Ectodermal cell (in vitro differentiated cells): Measurements from ENCODE around the gene PDGFC.
"Not testable (repeated sequence)": the region's sequence is repeated elsewhere in the genome, so short reads cannot be mapped to it uniquely, and the experiment has no call there.

Experiments used
- H3K27ac ChIP-seq: 2 replicates; pipeline ENCODE4 v1.7.0; 2013; ENCODE audit warnings: mild to moderate bottlenecking, low read depth, low read length; ENCODE audit not compliant: insufficient read depth, poor library complexity, severe bottlenecking
- H3K27me3 ChIP-seq: 2 replicates; pipeline ENCODE4 v1.7.0; 2013; ENCODE audit warnings: mild to moderate bottlenecking, low read length; ENCODE audit not compliant: insufficient read depth, control insufficient read depth, poor library complexity, severe bottlenecking
- H3K36me3 ChIP-seq: one replicate; pipeline ENCODE4 v1.7.0; 2013; ENCODE audit warnings: low read length; ENCODE audit not compliant: control insufficient read depth, insufficient read depth
- H3K4me1 ChIP-seq: one replicate; pipeline ENCODE4 v1.7.0; 2013; ENCODE audit warnings: low read length; ENCODE audit not compliant: control insufficient read depth, insufficient read depth
- H3K4me3 ChIP-seq: 2 replicates; pipeline ENCODE4 v1.7.0; 2013; ENCODE audit warnings: low read depth, low read length, control low read depth; ENCODE audit not compliant: insufficient read depth
- H3K9me3 ChIP-seq: 2 replicates; pipeline ENCODE4 v1.7.0; 2013; ENCODE audit warnings: mild to moderate bottlenecking, low read length, moderate library complexity; ENCODE audit not compliant: control insufficient read depth
- WGBS, 2 experiments: methylation state at CpG; one replicate each; pipeline ENCODE4 v1.1.7; 2013; ENCODE audit warnings: missing lambda C conversion rate in 2 of 2; 5-methylcytosine and 5-hydroxymethylcytosine counted together

Gene PDGFC

DNA sequence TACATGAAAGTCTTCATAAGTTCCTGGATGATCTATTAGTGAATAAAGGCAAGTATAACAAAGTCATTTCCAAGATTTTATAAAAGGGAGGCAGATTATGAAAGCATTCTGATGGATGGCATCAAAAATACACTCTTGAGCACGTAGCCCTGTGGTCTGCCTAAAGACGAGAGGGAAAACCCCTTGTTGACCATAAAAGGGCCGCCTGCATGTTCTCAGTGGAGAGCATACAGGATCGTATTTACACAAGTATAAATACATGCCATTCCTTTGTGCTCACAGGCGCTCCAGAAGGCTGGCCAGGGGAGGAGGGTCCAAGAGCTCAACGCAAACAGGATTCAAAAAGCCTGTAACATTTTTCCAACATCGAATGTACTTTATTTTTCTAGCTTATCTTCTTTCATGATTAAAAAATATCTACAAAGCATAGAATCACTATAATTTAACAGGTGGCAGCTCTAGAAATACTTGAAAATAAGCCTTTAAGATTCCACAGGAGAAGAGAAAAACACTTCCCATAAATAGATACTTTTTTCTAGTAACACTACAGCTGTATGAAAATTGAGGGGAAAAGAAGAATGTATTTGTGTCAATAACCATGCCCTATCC lies 29.6 kb downstream of the PDGFC start:
- H3K4me1 ChIP-seq: no peaks in the 10 kb centered on the region
- 4 to 13% methylated on average over 6 to 7 of the region's 7 CpGs for WGBS, 2 experiments
- H3K27ac ChIP-seq: peak overlapping the region; percentile 8
- no peaks in the 10 kb centered on the region for H3K36me3 ChIP-seq
- H3K4me3 ChIP-seq: no peak overlapping the region
- no peaks in the 10 kb centered on the region for H3K9me3 ChIP-seq
- no peaks in the 10 kb centered on the region for H3K27me3 ChIP-seq

DNA sequence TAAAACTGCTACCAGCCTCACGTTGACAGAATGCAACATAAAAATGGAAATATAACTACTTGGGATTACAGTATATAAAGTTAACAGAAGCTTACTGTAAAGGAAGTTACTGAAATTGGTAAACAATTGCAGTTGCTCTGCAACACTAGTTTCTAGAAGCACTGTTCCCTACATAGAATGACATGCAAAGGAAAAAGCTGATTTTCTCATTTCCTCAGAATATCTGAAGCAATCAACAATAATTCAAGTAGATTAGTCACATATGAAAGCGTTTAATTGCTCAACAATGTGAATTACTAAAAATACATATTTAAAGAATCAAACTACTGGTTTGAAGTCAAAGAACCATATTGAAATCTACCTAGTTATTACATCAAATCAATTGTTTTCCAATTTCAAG lies 31.8 kb downstream of the PDGFC start:
- Histone ChIP-seq H3K9me3 (no peaks in the 10 kb centered on the region), H3K27me3 (no peaks in the 10 kb centered on the region), H3K4me3 (no peak overlapping the region), H3K4me1 (no peaks in the 10 kb centered on the region), H3K36me3 (no peaks in the 10 kb centered on the region), H3K27ac (no peak overlapping the region)
- WGBS, 2 experiments: 93% methylated on average over 2 of the region's 2 CpGs; no CpG with 5 or more reads in 1 of the 2 experiments

- no peak overlapping the region for H3K4me3 ChIP-seq
- H3K9me3 ChIP-seq: no peaks in the 10 kb centered on the region
- H3K36me3 ChIP-seq: no peaks in the 10 kb centered on the region
- no peak overlapping the region for H3K27ac ChIP-seq
- H3K27me3 ChIP-seq: no peaks in the 10 kb centered on the region
- H3K4me1 ChIP-seq: no peaks in the 10 kb centered on the region
- 75 to 89% methylated on average over 1 of the region's 3 CpGs for WGBS, 2 experiments
Measured at GRCh38 chr4:156939139-156939538, 32.5 kb downstream of the PDGFC start.

GRCh38 chr4:156934259-156934635 lies 37.4 kb downstream of the PDGFC start:
- Histone ChIP-seq H3K36me3 (no peaks in the 10 kb centered on the region), H3K4me1 (no peaks in the 10 kb centered on the region), H3K4me3 (no peak overlapping the region), H3K27ac (no peak overlapping the region), H3K9me3 (no peaks in the 10 kb centered on the region), H3K27me3 (no peaks in the 10 kb centered on the region)
- WGBS, 2 experiments: no CpG with 5 or more reads among the region's 2 CpGs

DNA sequence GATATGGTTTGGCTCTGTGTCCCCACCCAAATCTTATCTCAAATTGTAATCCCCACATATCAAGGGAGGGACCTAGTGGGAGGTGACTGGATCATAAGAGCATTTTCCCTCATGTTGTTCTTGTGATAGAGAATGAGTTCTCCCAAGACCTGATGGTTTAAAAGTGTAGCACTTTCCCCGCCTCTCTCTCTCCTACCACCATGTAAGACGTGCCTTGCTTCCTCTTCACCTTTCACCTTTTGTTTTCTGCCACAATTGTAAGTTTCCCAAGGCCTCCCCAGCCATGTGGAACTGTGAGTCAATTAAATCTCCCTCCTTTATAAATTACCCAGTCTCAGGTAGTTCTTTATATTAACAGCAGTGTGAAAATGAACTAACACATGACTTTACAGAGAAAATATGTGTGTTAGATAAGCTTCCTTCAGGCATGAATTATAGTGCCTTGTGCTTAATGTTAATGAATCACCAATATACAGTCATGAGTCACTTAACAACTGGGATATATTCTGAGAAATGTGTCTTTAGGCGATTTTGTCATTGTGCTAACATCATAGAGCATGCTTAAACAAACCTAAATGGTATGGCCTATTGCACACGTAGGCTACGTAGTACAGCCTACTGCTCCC lies 37.9 kb downstream of the PDGFC start:
- H3K4me3 ChIP-seq: no peak overlapping the region
- WGBS, 2 experiments: 93 to 96% methylated on average over 4 to 5 of the region's 5 CpGs
- H3K27ac ChIP-seq: no peak overlapping the region
- H3K36me3 ChIP-seq: no peaks in the 10 kb centered on the region
- H3K27me3 ChIP-seq: no peaks in the 10 kb centered on the region
- no peaks in the 10 kb centered on the region for H3K4me1 ChIP-seq
- no peaks in the 10 kb centered on the region for H3K9me3 ChIP-seq

- H3K27me3 ChIP-seq: not testable (repeated sequence)
Measured at GRCh38 chr4:156932360-156932759, 39.2 kb downstream of the PDGFC start.

DNA sequence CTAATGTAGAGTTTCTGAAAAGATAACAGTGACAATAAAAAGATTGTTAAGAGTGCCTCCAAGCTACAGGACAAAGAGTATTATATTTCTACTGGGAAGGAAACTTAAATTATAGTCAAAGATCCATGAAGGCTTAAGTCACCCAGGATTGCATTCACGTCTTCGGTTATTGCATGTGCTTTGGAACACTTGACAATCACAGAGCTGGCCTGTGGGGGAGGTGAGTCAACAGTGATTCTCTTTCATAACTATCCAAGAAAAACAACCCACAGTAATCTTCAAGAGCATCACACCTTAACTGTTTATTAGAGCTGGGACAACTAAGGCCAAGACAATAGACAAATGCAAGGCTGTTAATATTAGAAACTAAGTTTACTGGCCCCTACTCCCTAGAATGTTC lies 40.3 kb downstream of the PDGFC start:
- no peaks in the 10 kb centered on the region for H3K36me3 ChIP-seq
- WGBS, 2 experiments: 93 to 100% methylated on average over 2 of the region's 2 CpGs
- H3K9me3 ChIP-seq: no peaks in the 10 kb centered on the region
- no peaks in the 10 kb centered on the region for H3K4me1 ChIP-seq
- H3K27me3 ChIP-seq: no peaks in the 10 kb centered on the region
- H3K27ac ChIP-seq: no peak overlapping the region
- no peak overlapping the region for H3K4me3 ChIP-seq

More at GRCh38 chr4:156932360-156932759, 39.2 kb downstream of the PDGFC start:
- H3K4me1 ChIP-seq, H3K27ac ChIP-seq, H3K4me3 ChIP-seq, H3K36me3 ChIP-seq, H3K9me3 ChIP-seq: not testable (repeated sequence)
- whole genome bisulfite sequencing, 2 experiments: no CpG with 5 or more reads among the region's 2 CpGs

GRCh38 chr4:156929386-156930105 lies 42.1 kb downstream of the PDGFC start:
- 96% methylated on average over 3 of the region's 3 CpGs for WGBS, 2 experiments

GRCh38 chr4:156924774-156925315 lies 46.8 kb downstream of the PDGFC start:
- Histone ChIP-seq H3K9me3 (no peaks in the 10 kb centered on the region), H3K4me1 (no peaks in the 10 kb centered on the region), H3K4me3 (no peak overlapping the region), H3K27ac (no peak overlapping the region), H3K36me3 (no peaks in the 10 kb centered on the region), H3K27me3 (no peaks in the 10 kb centered on the region)

More at GRCh38 chr4:156929386-156930105, 42.1 kb downstream of the PDGFC start:
- Histone ChIP-seq H3K36me3 (no peaks in the 10 kb centered on the region), H3K4me1 (no peaks in the 10 kb centered on the region), H3K9me3 (no peaks in the 10 kb centered on the region), H3K4me3 (no peak overlapping the region), H3K27me3 (no peaks in the 10 kb centered on the region), H3K27ac (no peak overlapping the region)

DNA sequence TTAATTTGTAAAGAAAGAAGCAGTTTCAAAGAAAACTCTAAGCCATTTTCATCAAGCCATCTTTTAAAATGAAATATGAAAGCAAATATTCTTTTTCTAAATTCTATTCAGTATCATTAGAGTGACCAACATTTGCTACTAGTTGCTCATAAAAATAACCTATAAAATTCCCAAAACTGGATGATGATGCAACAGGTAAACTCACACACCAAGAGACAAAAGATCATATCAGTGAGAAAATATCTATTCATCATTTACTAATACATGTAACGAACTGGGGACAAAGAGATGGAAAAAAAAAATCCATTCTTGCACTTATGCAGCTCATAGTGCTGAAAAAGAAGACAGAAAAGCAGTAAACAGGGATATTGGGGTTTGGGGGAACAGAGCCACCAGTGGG lies 48.1 kb downstream of the PDGFC start:
- Histone ChIP-seq H3K4me3 (no peak overlapping the region), H3K27me3 (no peaks in the 10 kb centered on the region), H3K9me3 (no peaks in the 10 kb centered on the region), H3K4me1 (no peaks in the 10 kb centered on the region), H3K27ac (no peak overlapping the region), H3K36me3 (no peaks in the 10 kb centered on the region)
- WGBS, 2 experiments: 93% methylated on average over 1 of the region's 1 CpG; no CpG with 5 or more reads in 1 of the 2 experiments
